AG04449 (cell line): ENCODE data around the gene B3GALT2.
"Not testable (repeated sequence)": the region's sequence is repeated elsewhere in the genome, so short reads cannot be mapped to it uniquely, and the experiment has no call there.

Experiments used
- CTCF ChIA-PET: fragments of 350-600 bp; formaldehyde crosslinking; extraction: SDS; loops from one replicate; lab custom pipeline; 2021; ENCODE audit warnings: antibody characterized with exemption; lab: Yijun Ruan, JAX
- POLR2A ChIA-PET: fragments of 400-600, 350-600 bp; formaldehyde crosslinking; extraction: SDS; loops from one replicate; lab custom pipeline; 2020; ENCODE audit warnings: antibody characterized with exemption, inconsistent platforms; lab: Yijun Ruan, JAX
- DNase-seq: peaks from one replicate; pipeline ENCODE4 v3.0.0-alpha.2; 2010; ENCODE audit warnings: low read depth, low spot score
- H3K4me3 ChIP-seq: 2 replicates; pipeline ENCODE4 v1.5.1; 2011; ENCODE audit warnings: low read depth, mild to moderate bottlenecking, control low read depth, low read length
- CTCF ChIP-seq: IDR thresholded peaks from one replicate; pipeline ENCODE4 v1.5.1; 2011; ENCODE audit warnings: mild to moderate bottlenecking, moderate library complexity, low read length, control low read depth, inconsistent platforms; ENCODE audit not compliant: insufficient read depth; ENCODE audit errors: missing control alignments

B3GALT2 gene

DNA sequence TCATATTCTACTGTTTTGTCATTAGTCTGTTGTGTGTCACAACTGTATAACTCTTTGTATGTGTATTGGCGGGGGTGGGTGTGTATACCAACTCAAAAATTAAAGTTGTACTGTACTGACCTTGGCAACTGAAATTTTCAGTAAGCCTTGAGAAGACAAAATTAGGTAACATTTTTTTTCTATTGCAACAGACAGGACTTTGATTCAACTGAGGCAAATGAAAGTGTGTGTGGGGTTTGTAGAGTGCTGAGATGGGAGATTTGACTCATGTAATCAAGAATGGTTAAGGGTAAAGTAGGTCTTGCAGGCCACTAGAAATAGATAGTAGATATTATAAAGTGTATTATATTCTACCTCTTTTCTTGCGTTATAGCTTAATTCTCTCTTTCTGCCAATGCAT lies 14.6 kb upstream of the B3GALT2 start:
- no peak overlapping the region for H3K4me3 ChIP-seq
- ChIA-PET POLR2A (no interaction called here), CTCF (interaction anchor here (0.6 to 0.7 kb wide), 2 partner anchors 20 to 321 kb away, joined by 3 to 4 read pairs; no protein-coding TSS in a partner anchor)

DNA sequence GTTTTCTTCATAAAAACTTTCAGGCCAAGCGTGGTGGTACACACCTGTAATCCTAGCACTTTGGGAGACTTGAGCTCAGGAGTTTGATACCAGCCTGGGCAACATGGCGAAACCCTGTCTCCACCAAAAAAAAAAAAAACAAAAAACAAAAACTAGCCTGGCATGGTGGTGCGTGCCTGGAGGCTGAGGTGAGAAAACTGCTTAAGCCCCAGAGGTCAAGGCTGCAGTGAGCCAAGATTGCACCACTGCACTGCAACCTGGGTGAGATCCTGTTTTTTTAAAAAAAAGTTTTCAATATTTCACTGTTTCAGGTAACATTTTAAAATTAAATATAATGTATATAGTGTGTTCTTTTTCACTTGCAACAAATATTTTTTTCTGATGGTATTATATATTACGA lies 13.5 kb upstream of the B3GALT2 start:
- ChIA-PET POLR2A (no interaction called here), CTCF (interaction anchor here (1.2 to 1.6 kb wide), 2 partner anchors 10 to 13 kb away, joined by 3 to 6 read pairs; partner anchors contain the start of gene B3GALT2)
- DNase-seq = no peak
- no peak for TF ChIP-seq CTCF
- H3K4me3 ChIP-seq = no peak overlapping the region

More for the DNA sequence above, 14.6 kb upstream of the B3GALT2 start:
- DNase-seq = no peak
- no peak for TF ChIP-seq CTCF

DNA sequence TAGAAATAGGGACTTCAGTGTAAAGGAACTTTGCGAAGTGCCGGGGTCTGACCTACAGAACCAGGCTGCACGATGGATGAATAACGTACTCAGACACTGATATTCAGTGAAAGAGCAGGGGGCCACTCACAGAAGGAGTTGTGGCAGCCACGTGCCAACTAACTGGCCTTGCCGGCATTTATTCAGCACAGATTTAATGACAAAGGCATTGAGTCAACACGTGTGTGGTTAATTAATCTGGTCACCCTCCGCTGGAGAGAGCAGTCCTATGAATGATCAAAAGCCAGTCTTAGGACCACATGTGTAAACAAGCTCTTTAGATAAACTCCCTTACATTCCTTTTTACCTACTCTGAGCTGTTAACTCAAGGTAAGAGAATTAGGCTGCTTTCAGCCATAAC lies 6.2 kb upstream of the B3GALT2 start:
- POLR2A ChIA-PET = no interaction called here
- no peak for DNase-seq
- CTCF ChIA-PET = no interaction called here
- no peak overlapping the region for H3K4me3 ChIP-seq
- TF ChIP-seq CTCF = no peak

DNA sequence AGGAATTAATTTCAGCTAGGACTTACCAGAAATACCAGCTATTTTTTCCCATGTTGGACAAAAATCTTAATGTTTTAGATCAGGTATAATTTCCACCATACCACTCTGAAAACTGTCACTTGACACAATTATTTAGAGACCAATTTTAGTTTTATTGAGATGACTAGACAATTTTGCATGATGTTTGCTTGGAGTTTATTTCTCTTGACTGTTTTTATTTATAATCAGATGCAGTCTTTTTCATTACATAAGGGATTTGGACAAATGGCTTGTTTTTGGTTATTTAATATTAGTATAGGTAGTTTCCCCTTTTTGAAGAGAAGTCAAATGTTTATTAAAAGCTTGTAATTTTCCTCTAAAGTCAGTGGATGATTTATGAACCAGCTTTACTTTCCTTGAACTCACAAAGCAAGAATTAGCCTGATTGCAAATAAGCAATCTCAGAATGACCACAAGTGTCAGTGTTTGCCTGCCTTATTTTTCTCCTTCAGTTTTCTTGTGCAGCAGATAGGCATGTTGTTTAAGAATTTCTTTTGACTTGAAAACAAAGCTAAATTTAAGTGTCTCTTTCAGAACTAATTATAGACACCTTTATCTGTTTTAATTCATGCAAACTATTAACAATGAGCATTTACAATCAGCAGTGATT lies 3.8 kb upstream of the B3GALT2 start:
- peak; percentile 38 for TF ChIP-seq CTCF
- ChIA-PET CTCF (interaction anchor here (0.6 to 3.1 kb wide), 15 partner anchors 9 to 492 kb away, joined by 3 to 17 read pairs (median 3); no protein-coding TSS in a partner anchor), POLR2A (no interaction called here)
- DNase-seq = no peak
- no peak overlapping the region for H3K4me3 ChIP-seq

DNA sequence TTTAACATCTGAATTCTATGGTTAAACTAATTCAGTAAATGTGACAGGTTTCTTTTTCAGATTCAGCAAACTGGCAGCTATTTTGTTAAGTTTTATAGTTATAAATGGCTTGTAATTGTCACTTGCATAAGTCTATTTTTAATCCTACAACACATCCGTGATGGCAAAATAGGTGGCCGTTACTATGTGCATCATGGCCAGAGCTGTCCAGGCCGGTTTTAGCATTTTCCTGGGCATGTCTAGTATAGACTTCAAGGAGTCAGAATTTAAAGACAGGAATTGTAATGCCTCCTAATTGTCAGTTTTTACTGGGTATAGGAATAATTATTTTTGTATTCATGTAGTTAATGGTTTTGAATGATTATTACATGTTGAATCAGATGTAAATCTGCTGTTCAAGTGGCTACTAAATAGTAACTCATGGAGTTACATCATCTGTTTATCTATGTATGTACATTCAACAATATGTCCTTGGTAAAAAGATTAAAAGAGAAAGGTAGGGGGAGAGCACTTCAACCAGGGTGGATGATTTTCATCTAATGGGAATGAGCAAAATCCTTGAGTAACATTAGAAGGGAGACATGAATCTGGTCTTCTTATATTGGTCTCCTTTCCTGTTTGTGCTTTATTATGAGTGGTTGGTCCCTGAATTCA lies 3.2 kb upstream of the B3GALT2 start:
- CTCF ChIA-PET = interaction anchor here (1.0 to 3.1 kb wide), 11 partner anchors 8 to 373 kb away, joined by 3 to 17 read pairs (median 6); no protein-coding TSS in a partner anchor
- H3K4me3 ChIP-seq = no peak overlapping the region
- POLR2A ChIA-PET = no interaction called here
- DNase-seq = no peak
- no peak for TF ChIP-seq CTCF

- CTCF ChIA-PET = interaction anchor here (2.3 to 3.1 kb wide), 3 partner anchors 8 to 149 kb away, joined by 8 to 17 read pairs (median 16); no protein-coding TSS in a partner anchor
- H3K4me3 ChIP-seq, DNase-seq, POLR2A ChIA-PET: not testable (repeated sequence)
Measured at GRCh38 chr1:193188915-193189314, 2.5 kb upstream of the B3GALT2 start.
